SK-N-SH treated with all-trans-retinoic acid at 6 μM for 48 hours (cell line): ENCODE measurements around the gene ZMYM2.

Experiments
- ATAC-seq: fragments of 200-7000 bp; cut with Tn5 transposase; 3 replicates; pipeline ENCODE4 v1.9.1; 2020; ENCODE audit warnings: mild to moderate bottlenecking, moderate library complexity
- ARNTL ChIP-seq: fragments of 450-650 bp; formaldehyde crosslinking; IDR thresholded peaks from 2 replicates; pipeline ENCODE4 v1.5.0; 2020; ENCODE audit warnings: low read depth, mild to moderate bottlenecking, moderate library complexity, borderline replicate concordance
- BACH2 ChIP-seq: fragments of 250-450 bp; sonication (Bioruptor Pico); IDR thresholded peaks from 2 replicates; pipeline ENCODE4 v1.9.0; 2021; ENCODE audit warnings: mild to moderate bottlenecking, borderline replicate concordance
- CSDC2 ChIP-seq: fragments of 250-450 bp; sonication (Bioruptor Pico); IDR thresholded peaks from 2 replicates; pipeline ENCODE4 v1.5.0; 2020; ENCODE audit warnings: mild to moderate bottlenecking, moderate library complexity
- ESRRG ChIP-seq: fragments of 250-450 bp; sonication (Bioruptor Pico); IDR thresholded peaks from 2 replicates; pipeline ENCODE4 v1.6.1; 2021; ENCODE audit warnings: mild to moderate bottlenecking
- GLIS3 ChIP-seq: fragments of 250-450 bp; sonication (Bioruptor Pico); IDR thresholded peaks from 2 replicates; pipeline ENCODE4 v1.5.0; 2020; ENCODE audit warnings: mild to moderate bottlenecking, moderate library complexity
- ISL1 ChIP-seq: fragments of 250-450 bp; sonication (Bioruptor Pico); IDR thresholded peaks from 2 replicates; pipeline ENCODE4 v2.1.2; 2022; ENCODE audit warnings: mild to moderate bottlenecking, moderate library complexity
- OSR1 ChIP-seq: fragments of 250-450 bp; sonication (Bioruptor Pico); IDR thresholded peaks from 2 replicates; pipeline ENCODE4 v1.8.0; 2022; ENCODE audit warnings: moderate library complexity, mild to moderate bottlenecking, inconsistent platforms
- PPARA ChIP-seq: fragments of 250-450 bp; sonication (Bioruptor Pico); IDR thresholded peaks from 2 replicates; pipeline ENCODE4 v1.5.0; 2020; ENCODE audit warnings: mild to moderate bottlenecking, borderline replicate concordance
- RARB ChIP-seq: fragments of 250-450 bp; sonication (Bioruptor Pico); IDR thresholded peaks from 2 replicates; pipeline ENCODE4 v1.8.0; 2021; ENCODE audit warnings: mild to moderate bottlenecking, moderate library complexity
- SNAI2 ChIP-seq: fragments of 250-450 bp; sonication (Bioruptor Pico); IDR thresholded peaks from 2 replicates; pipeline ENCODE4 v1.5.0; 2020; ENCODE audit warnings: mild to moderate bottlenecking, moderate library complexity
- TCF4 ChIP-seq: fragments of 250-450 bp; sonication (Bioruptor Pico); IDR thresholded peaks from 2 replicates; pipeline ENCODE4 v1.8.0; 2021; ENCODE audit warnings: mild to moderate bottlenecking, moderate library complexity, borderline replicate concordance
- TOX ChIP-seq: fragments of 250-450 bp; sonication (Bioruptor Pico); IDR thresholded peaks from 2 replicates; pipeline ENCODE4 v1.8.0; 2021; ENCODE audit warnings: mild to moderate bottlenecking, moderate library complexity, borderline replicate concordance
- ZC3H10 ChIP-seq: fragments of 250-450 bp; sonication (Bioruptor Pico); IDR thresholded peaks from 2 replicates; pipeline ENCODE4 v1.5.1; 2021; ENCODE audit warnings: mild to moderate bottlenecking, moderate library complexity
- ZFP3 ChIP-seq: fragments of 250-450 bp; sonication (Bioruptor Pico); IDR thresholded peaks from 2 replicates; pipeline ENCODE4 v1.5.0; 2020; ENCODE audit warnings: mild to moderate bottlenecking, moderate library complexity
- ZFP30 ChIP-seq: fragments of 450-650 bp; formaldehyde crosslinking; IDR thresholded peaks from 2 replicates; pipeline ENCODE4 v1.5.0; 2022; ENCODE audit warnings: mild to moderate bottlenecking, moderate library complexity
- ZNF70 ChIP-seq: fragments of 450-650 bp; formaldehyde crosslinking; IDR thresholded peaks from 2 replicates; pipeline ENCODE4 v1.5.0; 2020; ENCODE audit warnings: mild to moderate bottlenecking, moderate library complexity
- ZNF8 ChIP-seq: fragments of 450-650 bp; formaldehyde crosslinking; IDR thresholded peaks from 2 replicates; pipeline ENCODE4 v1.5.0; 2020; ENCODE audit warnings: mild to moderate bottlenecking, moderate library complexity
- TF ChIP-seq, protein P1 (sequence below): fragments of 250-450 bp; sonication (Bioruptor Pico); IDR thresholded peaks from 2 replicates; pipeline ENCODE4 v1.5.0; 2020; ENCODE audit warnings: mild to moderate bottlenecking, moderate library complexity
- TF ChIP-seq, protein P2 (sequence below): fragments of 250-450 bp; sonication (Bioruptor Pico); IDR thresholded peaks from 2 replicates; pipeline ENCODE4 v1.5.1; 2021; ENCODE audit warnings: mild to moderate bottlenecking, moderate library complexity
- TF ChIP-seq, protein P3 (sequence below): fragments of 250-450 bp; sonication (Bioruptor Pico); IDR thresholded peaks from 2 replicates; pipeline ENCODE4 v1.8.0; 2020; ENCODE audit warnings: mild to moderate bottlenecking, moderate library complexity, borderline replicate concordance
- TF ChIP-seq, protein P4 (sequence below): fragments of 250-450 bp; sonication (Bioruptor Pico); IDR thresholded peaks from 2 replicates; pipeline ENCODE4 v1.5.1; 2020; ENCODE audit warnings: low read depth, mild to moderate bottlenecking, moderate library complexity

Gene ZMYM2

DNA sequence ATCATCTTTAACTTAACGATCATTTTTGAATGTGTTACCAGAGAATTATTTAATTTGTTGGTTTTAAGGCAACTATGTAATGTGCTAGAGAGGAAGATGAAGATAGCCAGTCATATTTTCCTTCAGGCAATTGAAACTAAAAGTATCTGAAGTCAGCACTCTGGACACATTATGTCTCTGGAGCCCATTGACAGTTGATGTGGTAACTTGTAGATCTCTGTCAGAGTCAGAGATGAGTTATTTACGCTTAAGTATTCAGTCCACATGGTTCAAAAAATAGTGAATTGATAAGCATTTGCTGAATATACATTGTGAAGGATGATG lies 2.1 kb downstream of the ZMYM2 start (continued):
- TF ChIP-seq, protein P1, sequence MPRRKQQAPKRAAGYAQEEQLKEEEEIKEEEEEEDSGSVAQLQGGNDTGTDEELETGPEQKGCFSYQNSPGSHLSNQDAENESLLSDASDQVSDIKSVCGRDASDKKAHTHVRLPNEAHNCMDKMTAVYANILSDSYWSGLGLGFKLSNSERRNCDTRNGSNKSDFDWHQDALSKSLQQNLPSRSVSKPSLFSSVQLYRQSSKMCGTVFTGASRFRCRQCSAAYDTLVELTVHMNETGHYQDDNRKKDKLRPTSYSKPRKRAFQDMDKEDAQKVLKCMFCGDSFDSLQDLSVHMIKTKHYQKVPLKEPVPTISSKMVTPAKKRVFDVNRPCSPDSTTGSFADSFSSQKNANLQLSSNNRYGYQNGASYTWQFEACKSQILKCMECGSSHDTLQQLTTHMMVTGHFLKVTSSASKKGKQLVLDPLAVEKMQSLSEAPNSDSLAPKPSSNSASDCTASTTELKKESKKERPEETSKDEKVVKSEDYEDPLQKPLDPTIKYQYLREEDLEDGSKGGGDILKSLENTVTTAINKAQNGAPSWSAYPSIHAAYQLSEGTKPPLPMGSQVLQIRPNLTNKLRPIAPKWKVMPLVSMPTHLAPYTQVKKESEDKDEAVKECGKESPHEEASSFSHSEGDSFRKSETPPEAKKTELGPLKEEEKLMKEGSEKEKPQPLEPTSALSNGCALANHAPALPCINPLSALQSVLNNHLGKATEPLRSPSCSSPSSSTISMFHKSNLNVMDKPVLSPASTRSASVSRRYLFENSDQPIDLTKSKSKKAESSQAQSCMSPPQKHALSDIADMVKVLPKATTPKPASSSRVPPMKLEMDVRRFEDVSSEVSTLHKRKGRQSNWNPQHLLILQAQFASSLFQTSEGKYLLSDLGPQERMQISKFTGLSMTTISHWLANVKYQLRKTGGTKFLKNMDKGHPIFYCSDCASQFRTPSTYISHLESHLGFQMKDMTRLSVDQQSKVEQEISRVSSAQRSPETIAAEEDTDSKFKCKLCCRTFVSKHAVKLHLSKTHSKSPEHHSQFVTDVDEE: no peak
- TF ChIP-seq ARNTL (CRISPR knock-in tag) (no peak), ISL1 (CRISPR knock-in tag) (no peak), CSDC2 (CRISPR knock-in tag) (no peak)
- TF ChIP-seq, protein P2, sequence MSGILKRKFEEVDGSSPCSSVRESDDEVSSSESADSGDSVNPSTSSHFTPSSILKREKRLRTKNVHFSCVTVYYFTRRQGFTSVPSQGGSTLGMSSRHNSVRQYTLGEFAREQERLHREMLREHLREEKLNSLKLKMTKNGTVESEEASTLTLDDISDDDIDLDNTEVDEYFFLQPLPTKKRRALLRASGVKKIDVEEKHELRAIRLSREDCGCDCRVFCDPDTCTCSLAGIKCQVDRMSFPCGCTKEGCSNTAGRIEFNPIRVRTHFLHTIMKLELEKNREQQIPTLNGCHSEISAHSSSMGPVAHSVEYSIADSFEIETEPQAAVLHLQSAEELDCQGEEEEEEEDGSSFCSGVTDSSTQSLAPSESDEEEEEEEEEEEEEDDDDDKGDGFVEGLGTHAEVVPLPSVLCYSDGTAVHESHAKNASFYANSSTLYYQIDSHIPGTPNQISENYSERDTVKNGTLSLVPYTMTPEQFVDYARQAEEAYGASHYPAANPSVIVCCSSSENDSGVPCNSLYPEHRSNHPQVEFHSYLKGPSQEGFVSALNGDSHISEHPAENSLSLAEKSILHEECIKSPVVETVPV (CRISPR knock-in tag): no peak

DNA sequence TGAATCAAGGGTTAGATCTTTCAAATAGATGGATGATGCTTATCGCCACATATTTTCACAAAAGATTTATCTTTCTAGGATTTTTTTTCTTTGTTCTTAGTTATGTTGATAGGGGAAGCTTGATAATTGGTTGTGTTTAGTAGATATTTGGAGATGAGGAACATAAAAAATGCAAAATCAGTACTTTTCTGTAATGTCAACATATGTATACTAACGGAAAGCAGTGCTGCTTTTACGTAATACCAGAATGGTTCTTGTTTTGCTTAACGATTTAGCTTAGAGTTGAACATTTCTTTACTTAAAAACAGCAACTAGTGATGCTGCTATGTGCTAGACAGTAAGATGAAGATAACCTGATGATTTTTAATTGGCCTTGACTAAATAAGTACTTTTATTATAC lies 3.0 kb downstream of the ZMYM2 start:
- no peak for ATAC-seq
- TF ChIP-seq SNAI2 (CRISPR knock-in tag) (no peak), ZFP30 (CRISPR knock-in tag) (no peak), BACH2 (CRISPR knock-in tag) (no peak)

DNA sequence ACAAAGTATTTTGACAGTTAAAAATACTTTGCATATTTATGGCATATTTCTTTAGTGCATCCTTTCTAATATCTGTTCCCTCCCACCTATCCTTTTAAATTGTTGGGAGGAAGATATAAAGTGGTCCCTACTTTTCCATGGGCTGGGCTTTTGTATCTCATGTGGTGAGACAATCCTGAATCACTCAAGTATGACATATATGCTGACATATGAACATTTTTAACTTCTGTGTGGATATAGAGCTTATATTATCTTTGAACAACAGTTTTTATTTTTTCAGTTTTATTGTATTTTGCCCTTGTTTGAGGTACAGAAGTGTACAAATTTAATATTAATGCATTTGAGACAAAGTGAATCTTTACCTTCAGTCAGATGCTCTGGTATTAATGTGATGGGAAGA lies 3.4 kb downstream of the ZMYM2 start:
- no peak for TF ChIP-seq ISL1 (CRISPR knock-in tag)
- TF ChIP-seq ZNF8: no peak
- TF ChIP-seq SNAI2 (CRISPR knock-in tag): no peak
- TF ChIP-seq, protein P3, sequence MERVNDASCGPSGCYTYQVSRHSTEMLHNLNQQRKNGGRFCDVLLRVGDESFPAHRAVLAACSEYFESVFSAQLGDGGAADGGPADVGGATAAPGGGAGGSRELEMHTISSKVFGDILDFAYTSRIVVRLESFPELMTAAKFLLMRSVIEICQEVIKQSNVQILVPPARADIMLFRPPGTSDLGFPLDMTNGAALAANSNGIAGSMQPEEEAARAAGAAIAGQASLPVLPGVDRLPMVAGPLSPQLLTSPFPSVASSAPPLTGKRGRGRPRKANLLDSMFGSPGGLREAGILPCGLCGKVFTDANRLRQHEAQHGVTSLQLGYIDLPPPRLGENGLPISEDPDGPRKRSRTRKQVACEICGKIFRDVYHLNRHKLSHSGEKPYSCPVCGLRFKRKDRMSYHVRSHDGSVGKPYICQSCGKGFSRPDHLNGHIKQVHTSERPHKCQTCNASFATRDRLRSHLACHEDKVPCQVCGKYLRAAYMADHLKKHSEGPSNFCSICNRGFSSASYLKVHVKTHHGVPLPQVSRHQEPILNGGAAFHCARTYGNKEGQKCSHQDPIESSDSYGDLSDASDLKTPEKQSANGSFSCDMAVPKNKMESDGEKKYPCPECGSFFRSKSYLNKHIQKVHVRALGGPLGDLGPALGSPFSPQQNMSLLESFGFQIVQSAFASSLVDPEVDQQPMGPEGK (CRISPR knock-in tag): no peak
- no peak for TF ChIP-seq TOX (CRISPR knock-in tag)
- TF ChIP-seq CSDC2 (CRISPR knock-in tag): no peak
- TF ChIP-seq ZC3H10 (CRISPR knock-in tag): no peak
- TF ChIP-seq, protein P2 (CRISPR knock-in tag): no peak
- TF ChIP-seq RARB: no peak
- no peak for TF ChIP-seq PPARA
- TF ChIP-seq ZFP3 (CRISPR knock-in tag): no peak
- TF ChIP-seq ARNTL (CRISPR knock-in tag): no peak
- TF ChIP-seq, protein P1: no peak
- no peak for TF ChIP-seq BACH2 (CRISPR knock-in tag)
- no peak for TF ChIP-seq ESRRG
- TF ChIP-seq TCF4 (CRISPR knock-in tag): no peak
- TF ChIP-seq OSR1 (CRISPR knock-in tag): no peak
- TF ChIP-seq, protein P4, sequence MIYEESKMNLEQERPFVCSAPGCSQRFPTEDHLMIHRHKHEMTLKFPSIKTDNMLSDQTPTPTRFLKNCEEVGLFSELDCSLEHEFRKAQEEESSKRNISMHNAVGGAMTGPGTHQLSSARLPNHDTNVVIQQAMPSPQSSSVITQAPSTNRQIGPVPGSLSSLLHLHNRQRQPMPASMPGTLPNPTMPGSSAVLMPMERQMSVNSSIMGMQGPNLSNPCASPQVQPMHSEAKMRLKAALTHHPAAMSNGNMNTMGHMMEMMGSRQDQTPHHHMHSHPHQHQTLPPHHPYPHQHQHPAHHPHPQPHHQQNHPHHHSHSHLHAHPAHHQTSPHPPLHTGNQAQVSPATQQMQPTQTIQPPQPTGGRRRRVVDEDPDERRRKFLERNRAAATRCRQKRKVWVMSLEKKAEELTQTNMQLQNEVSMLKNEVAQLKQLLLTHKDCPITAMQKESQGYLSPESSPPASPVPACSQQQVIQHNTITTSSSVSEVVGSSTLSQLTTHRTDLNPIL (CRISPR knock-in tag): no peak
- no peak for TF ChIP-seq ZNF70
- no peak for TF ChIP-seq GLIS3 (CRISPR knock-in tag)
- no peak for ATAC-seq
